H1 (cell line): ENCODE measurements around the gene HS3ST6. TPM values are rescaled to one million over a fixed set of nuclear protein-coding genes. Genes with fewer than 3 reads are reported as not detected.

Source experiments
- CBX5 ChIP-seq: fragments of 300-800, 300-1000 bp; sonication (generic); IDR thresholded peaks from 2 replicates; pipeline ENCODE4 v1.7.1; 2016; ENCODE audit warnings: antibody characterized with exemption, low read length, low read depth
- CHD7 ChIP-seq: fragments of 300-600 bp; sonication (generic); IDR thresholded peaks from 2 replicates; pipeline ENCODE4 v1.7.1; 2012; ENCODE audit warnings: low read length, moderate library complexity, mild to moderate bottlenecking, inconsistent platforms; ENCODE audit not compliant: insufficient replicate concordance
- CREB1 ChIP-seq: IDR thresholded peaks from 2 replicates; pipeline ENCODE4 v1.6.1; 2012; ENCODE audit warnings: inconsistent platforms
- KDM4A ChIP-seq: IDR thresholded peaks from one replicate; pipeline ENCODE4 v1.7.1; 2012; ENCODE audit warnings: low read depth, mild to moderate bottlenecking, moderate library complexity, low read length, inconsistent platforms; ENCODE audit not compliant: severe bottlenecking
- POLR2AphosphoS5 ChIP-seq: IDR thresholded peaks from 2 replicates; pipeline ENCODE4 v1.6.1; 2011; ENCODE audit warnings: low read depth, low read length
- POU5F1 ChIP-seq: IDR thresholded peaks from 2 replicates; pipeline ENCODE4 v1.6.1; 2011; ENCODE audit warnings: low read depth, mild to moderate bottlenecking, low read length, moderate library complexity
- RXRA ChIP-seq: IDR thresholded peaks from 2 replicates; pipeline ENCODE4 v1.6.1; 2011; ENCODE audit warnings: low read depth, mild to moderate bottlenecking, low read length, moderate library complexity; ENCODE audit not compliant: insufficient read depth
- SAP30 ChIP-seq: fragments of 300-600 bp; sonication (generic); IDR thresholded peaks from 2 replicates; pipeline ENCODE4 v1.7.1; 2012; ENCODE audit warnings: low read length, moderate library complexity, mild to moderate bottlenecking, inconsistent platforms; ENCODE audit not compliant: insufficient read depth, insufficient replicate concordance
- SIX5 ChIP-seq: IDR thresholded peaks from 2 replicates; pipeline ENCODE4 v1.6.1; 2011; ENCODE audit warnings: mild to moderate bottlenecking, low read depth, low read length
- TEAD4 ChIP-seq: IDR thresholded peaks from 2 replicates; pipeline ENCODE4 v1.6.1; 2012; ENCODE audit warnings: low read depth, low read length, inconsistent platforms, mixed read lengths
- polyA plus RNA-seq, 7 experiments: library from polyadenylated mRNA; depleted of rRNA in 3 of 7; stranded (reverse) in 5 of 7; unstranded in 2 of 7; fragments of >200 nt in 5 of 7; fragments of 200-250 nt in 2 of 7; gene quantifications; 1 replicate in 5 of 7; 2 replicates in 1 of 7; 4 replicates in 1 of 7; pipeline versions ENCODE4 v1.2.1 to v1.2.3, GENCODE V29; 2011 to 2013; ENCODE audit warnings: missing spikeins in 2 of 7, mixed read lengths in 2 of 7
- total RNA-seq: library from RNA; stranded (reverse); fragmentation: NEBNext Ultra II Directional; extraction: Animal tissue kit (Norgen Biotek cat#: 25700); gene quantifications from 2 replicates; pipeline ENCODE4 v1.2.1, GENCODE V29; 2021

HS3ST6 gene
- total and polyA plus RNA-seq, 2 of the 8 experiments (the other 6 are each of a cell fraction or from before 2014, with no cell fraction given): 0.36 to 0.39 TPM

- TF ChIP-seq CHD7 (no peak), SAP30 (no peak), CREB1 (no peak), KDM4A (peak; percentile 57), SIX5 (no peak), TEAD4 (no peak), POLR2AphosphoS5 (peak; percentile 58), CBX5 (no peak), RXRA (no peak), POU5F1 (no peak)
These were observed 24.9 kb upstream of the HS3ST6 start, which contains the start of gene MSRB1 (continued) for GRCh38 chr16:1942810-1943726.
